Astrocyte (in vitro differentiated cells and primary cell): ENCODE data around the gene ABHD4. TPM values are rescaled to one million over a fixed set of nuclear protein-coding genes. Genes with fewer than 3 reads are reported as not detected.

Experiments used
- DNase-seq: peaks from one replicate; pipeline ENCODE4 v3.0.0-alpha.2; 2010; ENCODE audit warnings: low read depth
- FAIRE-seq: peaks from 2 replicates; lab custom pipeline; 2011; peaks lifted over from hg19 to GRCh38; lab: Jason Lieb, UNC
- H2AFZ ChIP-seq: 2 replicates; pipeline ENCODE4 v1.6.0; 2012; ENCODE audit warnings: low read depth, low read length, inconsistent platforms
- H3K27ac ChIP-seq: 2 replicates; pipeline ENCODE4 v1.5.1; 2011; ENCODE audit warnings: low read depth, low read length, inconsistent platforms
- H3K27me3 ChIP-seq: 2 replicates; pipeline ENCODE4 v1.6.0; 2011; ENCODE audit warnings: low read length, inconsistent platforms; ENCODE audit not compliant: insufficient read depth
- H3K36me3 ChIP-seq: 2 replicates; pipeline ENCODE4 v1.5.1; 2011; ENCODE audit warnings: low read length, inconsistent platforms; ENCODE audit not compliant: insufficient read depth
- H3K4me1 ChIP-seq: 2 replicates; pipeline ENCODE4 v1.5.1; 2011; ENCODE audit warnings: low read length, inconsistent platforms; ENCODE audit not compliant: insufficient read depth
- H3K4me2 ChIP-seq: 2 replicates; pipeline ENCODE4 v1.6.0; 2012; ENCODE audit warnings: low read length, inconsistent platforms
- H3K4me3 ChIP-seq: 2 replicates; pipeline ENCODE4 v1.5.1; 2011; ENCODE audit warnings: low read depth, mild to moderate bottlenecking, low read length, inconsistent platforms; ENCODE audit not compliant: insufficient read depth
- H3K79me2 ChIP-seq: 2 replicates; pipeline ENCODE4 v1.6.0; 2012; ENCODE audit warnings: mild to moderate bottlenecking, low read length, inconsistent platforms; ENCODE audit not compliant: insufficient read depth
- H3K9ac ChIP-seq: 2 replicates; pipeline ENCODE4 v1.6.0; 2012; ENCODE audit warnings: mild to moderate bottlenecking, low read length, inconsistent platforms
- H3K9me3 ChIP-seq: 2 replicates; pipeline ENCODE4 v1.5.1; 2012; ENCODE audit warnings: low read depth, mild to moderate bottlenecking, low read length, inconsistent platforms; ENCODE audit not compliant: insufficient read depth
- H4K20me1 ChIP-seq: 2 replicates; pipeline ENCODE4 v1.6.0; 2012; ENCODE audit warnings: low read length, inconsistent platforms; ENCODE audit not compliant: insufficient read depth
- H3K27ac Mint-ChIP-seq: one replicate; pipeline ENCODE4 v1.8.0; 2021; ENCODE audit warnings: mild to moderate bottlenecking, mixed read lengths; ENCODE audit not compliant: unreplicated experiment
- H3K27me3 Mint-ChIP-seq: one replicate; pipeline ENCODE4 v1.8.0; 2021; ENCODE audit warnings: low read depth, mixed read lengths; ENCODE audit not compliant: unreplicated experiment
- H3K36me3 Mint-ChIP-seq: one replicate; pipeline ENCODE4 v1.8.0; 2021; ENCODE audit warnings: low read depth, mixed read lengths; ENCODE audit not compliant: unreplicated experiment
- H3K4me1 Mint-ChIP-seq: one replicate; pipeline ENCODE4 v1.8.0; 2021; ENCODE audit warnings: low read depth, mixed read lengths; ENCODE audit not compliant: unreplicated experiment
- H3K4me3 Mint-ChIP-seq: one replicate; pipeline ENCODE4 v1.8.0; 2021; ENCODE audit warnings: mild to moderate bottlenecking, moderate library complexity, mixed read lengths; ENCODE audit not compliant: unreplicated experiment
- H3K9me3 Mint-ChIP-seq: one replicate; pipeline ENCODE4 v1.8.0; 2021; ENCODE audit warnings: mild to moderate bottlenecking, mixed read lengths; ENCODE audit not compliant: unreplicated experiment
- CTCF ChIP-seq: IDR thresholded peaks from 2 replicates; pipeline ENCODE4 v1.5.1; 2011; ENCODE audit warnings: low read depth, mild to moderate bottlenecking, inconsistent platforms, low read length, moderate library complexity; ENCODE audit not compliant: insufficient read depth
- EZH2 ChIP-seq: IDR thresholded peaks from 2 replicates; pipeline ENCODE4 v1.6.1; 2012; ENCODE audit warnings: mild to moderate bottlenecking, low read length, inconsistent platforms; ENCODE audit not compliant: insufficient read depth
- total RNA-seq: library from RNA; stranded (reverse); gene quantifications from 2 replicates; pipeline ENCODE4 v1.2.1, GENCODE V29; 2021

ABHD4 gene
- total RNA-seq, 1 donor from 2014 or later: 52.4 TPM

GRCh38 chr14:22646570-22647254 is 48.6 kb downstream of the ABHD4 start:
- no peak for FAIRE-seq
- Histone ChIP-seq H2AFZ (no peak overlapping the region), H3K27ac (no peak overlapping the region), H3K79me2 (no peaks in the 10 kb centered on the region), H3K36me3 (no peaks in the 10 kb centered on the region), H3K9me3 (no peaks in the 10 kb centered on the region), H3K27me3 (no peaks in the 10 kb centered on the region), H3K4me3 (no peak overlapping the region), H4K20me1 (no peaks in the 10 kb centered on the region), H3K4me2 (no peak overlapping the region), H3K9ac (no peak overlapping the region), H3K4me1 (no peaks in the 10 kb centered on the region)
- Mint-ChIP-seq H3K9me3 (no peaks in the 10 kb centered on the region), H3K36me3 (no peaks in the 10 kb centered on the region), H3K27me3 (peaks cover 6% of the 10 kb centered on the region), H3K4me3 (no peak overlapping the region), H3K4me1 (peaks cover 8% of the 10 kb centered on the region), H3K27ac (peak overlapping the region; percentile 91)
- peak; percentile 47 for DNase-seq
- TF ChIP-seq EZH2: no peak
- TF ChIP-seq CTCF: no peak

- Mint-ChIP-seq H3K9me3 (no peaks in the 10 kb centered on the region), H3K36me3 (no peaks in the 10 kb centered on the region), H3K27ac (no peak overlapping the region), H3K27me3 (peaks cover 6% of the 10 kb centered on the region), H3K4me3 (no peak overlapping the region), H3K4me1 (peaks cover 12% of the 10 kb centered on the region)
- no peak for DNase-seq
- H3K4me3 ChIP-seq: no peak overlapping the region
- no peaks in the 10 kb centered on the region for H3K9me3 ChIP-seq
- no peaks in the 10 kb centered on the region for H3K4me1 ChIP-seq
- no peaks in the 10 kb centered on the region for H4K20me1 ChIP-seq
- H3K4me2 ChIP-seq: no peak overlapping the region
- TF ChIP-seq CTCF (no peak), EZH2 (no peak)
- H3K27me3 ChIP-seq: no peaks in the 10 kb centered on the region
- H3K79me2 ChIP-seq: no peaks in the 10 kb centered on the region
- no peak overlapping the region for H2AFZ ChIP-seq
- no peak overlapping the region for H3K27ac ChIP-seq
- FAIRE-seq: no peak
- H3K9ac ChIP-seq: no peak overlapping the region
- H3K36me3 ChIP-seq: no peaks in the 10 kb centered on the region
Observed at GRCh38 chr14:22648506-22648905, 50.4 kb downstream of the ABHD4 start.

- no peak overlapping the region for H3K9ac ChIP-seq
- H3K4me1 ChIP-seq: no peaks in the 10 kb centered on the region
- no peak overlapping the region for H3K27ac Mint-ChIP-seq
- no peaks in the 10 kb centered on the region for H3K9me3 Mint-ChIP-seq
- H3K36me3 ChIP-seq: no peaks in the 10 kb centered on the region
- H4K20me1 ChIP-seq: no peaks in the 10 kb centered on the region
- DNase-seq: no peak
- no peak for TF ChIP-seq CTCF
- TF ChIP-seq EZH2: no peak
- no peak overlapping the region for H3K27ac ChIP-seq
- H3K27me3 ChIP-seq: no peaks in the 10 kb centered on the region
- H3K4me3 ChIP-seq: no peak overlapping the region
- FAIRE-seq: no peak
- H2AFZ ChIP-seq: no peak overlapping the region
- H3K79me2 ChIP-seq: no peaks in the 10 kb centered on the region
- peaks cover 12% of the 10 kb centered on the region for H3K4me1 Mint-ChIP-seq
- no peaks in the 10 kb centered on the region for H3K27me3 Mint-ChIP-seq
- H3K36me3 Mint-ChIP-seq: no peaks in the 10 kb centered on the region
- H3K9me3 ChIP-seq: no peaks in the 10 kb centered on the region
- no peak overlapping the region for H3K4me2 ChIP-seq
- peak overlapping the region; percentile 36 for H3K4me3 Mint-ChIP-seq
Observed at GRCh38 chr14:22650046-22650739, 52.1 kb downstream of the ABHD4 start.
